K562 (cell line): ENCODE measurements around the gene CCNJL. TPM values are rescaled to one million over a fixed set of nuclear protein-coding genes. Genes with fewer than 3 reads are reported as not detected.

Source experiments
- ATAC-seq: fragments of 200-7000 bp; cut with Tn5 transposase; 3 replicates; pipeline ENCODE4 v1.9.1; 2020; ENCODE audit warnings: moderate library complexity
- BruUV-seq: library from RNA; stranded (reverse); fragments of 400-500 nt; replicated peaks from 2 replicates; lab custom pipeline; 2021; lab: Mats Ljungman, UMichigan
- CTCF ChIA-PET: fragments of 300-600 bp; formaldehyde crosslinking; extraction: SDS; loops from one replicate; lab custom pipeline; 2021; ENCODE audit warnings: low intra/inter-chr PET ratio; lab: Yijun Ruan, JAX
- POLR2A ChIA-PET: fragments of 300-600, 350-650 bp; sonication (Branson Sonifier 250); formaldehyde crosslinking; extraction: SDS; loops from one replicate; lab custom pipeline; 2021; ENCODE audit warnings: antibody characterized with exemption, inconsistent platforms; lab: Yijun Ruan, JAX
- DNase-seq, 4 experiments: peaks; one replicate each; pipeline versions ENCODE4 v3.0.0 to v3.0.0-alpha.2; 2011 to 2018; ENCODE audit warnings: low spot score in 3 of 4, mixed read lengths in 3 of 4; ENCODE audit errors: extremely low read depth in 1 of 4
- FAIRE-seq: peaks from 2 replicates; lab custom pipeline; 2011; peaks lifted over from hg19 to GRCh38; lab: Jason Lieb, UNC
- H2AFZ ChIP-seq: 2 replicates; pipeline ENCODE4 v1.6.0; 2011; ENCODE audit warnings: low read depth, low read length, control low read depth, inconsistent platforms
- H3K27ac ChIP-seq: fragments of 200-600 bp; 3 replicates; pipeline ENCODE4 v1.8.0; 2011; ENCODE audit warnings: low read depth, mild to moderate bottlenecking, control low read depth, inconsistent platforms, low read length, moderate library complexity, mixed read lengths; ENCODE audit errors: extremely low read depth
- H3K27me3 ChIP-seq, 2 experiments: fragments of 300-600 bp in 1 of 2; 2 replicates in 1 of 2; 3 replicates in 1 of 2; pipeline versions ENCODE4 v1.6.0 to v1.8.0; 2011; ENCODE audit warnings: inconsistent platforms in 2 of 2, low read length in 2 of 2, mild to moderate bottlenecking in 1 of 2, mixed read lengths in 1 of 2, moderate library complexity in 1 of 2; ENCODE audit not compliant: control insufficient read depth in 2 of 2, insufficient read depth in 2 of 2
- H3K36me3 ChIP-seq: fragments of 300-600 bp; 3 replicates; pipeline ENCODE4 v1.8.0; 2011; ENCODE audit warnings: mild to moderate bottlenecking, low read length, inconsistent platforms; ENCODE audit not compliant: control insufficient read depth, insufficient read depth
- H3K4me1 ChIP-seq, 2 experiments: fragments of 200-600 bp in 1 of 2; replicated peaks in 1 of 2; 2 replicates in 1 of 2; 3 replicates in 1 of 2; pipeline versions ENCODE4 v1.5.1 to v1.8.0; 2011; ENCODE audit warnings: inconsistent platforms in 2 of 2, low read length in 2 of 2, mild to moderate bottlenecking in 1 of 2, mixed read lengths in 1 of 2, moderate library complexity in 1 of 2; ENCODE audit not compliant: control insufficient read depth in 2 of 2, insufficient read depth in 2 of 2
- H3K4me2 ChIP-seq: 2 replicates; pipeline ENCODE4 v1.6.1; 2011; ENCODE audit warnings: low read length, control low read depth, inconsistent platforms, mixed read lengths; ENCODE audit not compliant: insufficient read depth
- H3K4me3 ChIP-seq: fragments of 200-600 bp; sonication (generic), shearing (Covaris generic); 2 replicates; pipeline ENCODE4 v1.5.1; 2016; ENCODE audit warnings: control low read depth, inconsistent platforms
- H3K79me2 ChIP-seq: fragments of 200-600 bp; 3 replicates; pipeline ENCODE4 v1.8.0; 2011; ENCODE audit warnings: low read length, inconsistent platforms; ENCODE audit not compliant: control insufficient read depth, insufficient read depth
- H3K9ac ChIP-seq, 2 experiments: 2 replicates each; pipeline versions ENCODE4 v1.6.0 to v1.6.1; 2011; ENCODE audit warnings: low read depth in 2 of 2, low read length in 2 of 2, control low read depth in 1 of 2, inconsistent platforms in 1 of 2, mild to moderate bottlenecking in 1 of 2, mixed read lengths in 1 of 2; ENCODE audit not compliant: insufficient read depth in 1 of 2
- H3K9me1 ChIP-seq: one replicate; pipeline ENCODE4 v1.6.0; 2011; ENCODE audit warnings: inconsistent platforms, mild to moderate bottlenecking, low read length, moderate library complexity; ENCODE audit not compliant: control insufficient read depth, insufficient read depth
- H3K9me3 ChIP-seq: replicated peaks from 2 replicates; pipeline ENCODE4 v1.5.1; 2011; ENCODE audit warnings: low read depth, low read length, inconsistent platforms; ENCODE audit not compliant: control insufficient read depth, insufficient read depth
- H4K20me1 ChIP-seq: replicated peaks from 2 replicates; pipeline ENCODE4 v1.6.1; 2011; ENCODE audit warnings: low read length, inconsistent platforms, mixed read lengths; ENCODE audit not compliant: control insufficient read depth, insufficient read depth
- CBX2 ChIP-seq: fragments of 200-600 bp; sonication (generic); IDR thresholded peaks from one replicate; pipeline ENCODE4 v1.6.1; 2012; ENCODE audit warnings: mild to moderate bottlenecking, low read length, inconsistent platforms; ENCODE audit not compliant: insufficient read depth, poor library complexity, severe bottlenecking
- CBX8 ChIP-seq: fragments of 200-600 bp; sonication (generic); IDR thresholded peaks from 2 replicates; pipeline ENCODE4 v1.6.1; 2012; ENCODE audit warnings: borderline replicate concordance, mixed run types, low read depth, mild to moderate bottlenecking, moderate library complexity, mixed read lengths, low read length, control low read depth, inconsistent platforms; ENCODE audit not compliant: poor library complexity, severe bottlenecking; ENCODE audit errors: extremely low read depth
- EZH2 ChIP-seq: IDR thresholded peaks from 2 replicates; pipeline ENCODE4 v1.6.1; 2012; ENCODE audit warnings: low read depth, mild to moderate bottlenecking, inconsistent platforms, low read length, borderline replicate concordance
- HNRNPUL1 ChIP-seq: fragments of 200-400 bp; formaldehyde crosslinking; IDR thresholded peaks from 2 replicates; pipeline ENCODE4 v1.6.1; 2017; ENCODE audit warnings: low read length
- MYNN ChIP-seq, 2 experiments: sonication (generic); formaldehyde crosslinking in 1 of 2; IDR thresholded peaks; 2 replicates each; pipeline versions ENCODE4 v1.5.0 to v1.6.1; 2016 to 2020; ENCODE audit warnings: antibody characterized with exemption in 1 of 2, missing genetic modification reagents in 1 of 2
- WGBS: fragments of 100-300 bp; shearing (Covaris generic); methylation state at CpG from one replicate; pipeline ENCODE4 v1.1.6; 2016; ENCODE audit warnings: low coverage, mixed read lengths; ENCODE audit not compliant: insufficient coverage; ENCODE audit errors: missing lambda C conversion rate; 5-methylcytosine and 5-hydroxymethylcytosine counted together
- in situ Hi-C: fragments of 300-500 bp; cut with MboI; formaldehyde crosslinking; loops from 4 replicates; pipeline ENCODE4 v1.15.0; 2018; ENCODE audit warnings: inconsistent platforms, mixed read lengths
- intact Hi-C: fragments of 100-400 bp; cut with micrococcal nuclease; formaldehyde crosslinking; loops from 2 replicates; pipeline ENCODE4 v1.14.2; 2022
- polyA plus RNA-seq, 8 experiments: library from polyadenylated mRNA; depleted of rRNA in 4 of 8; stranded (reverse) in 5 of 8; unstranded in 3 of 8; fragments of >200 nt; fragmentation: Nextera tagmentation in 2 of 8; fragmentation: Illumina TruSeq in 1 of 8; extraction: Ambion mirVana in 2 of 8; extraction: Trizol in 1 of 8; gene quantifications; 2 replicates each; pipeline versions ENCODE4 v1.2.1 to v1.2.3, GENCODE V29; 2011 to 2014; ENCODE audit warnings: inconsistent platforms in 1 of 8, missing spikeins in 1 of 8
- total RNA-seq, 7 experiments: library from RNA; depleted of rRNA in 6 of 7; stranded (reverse); fragments of >200 nt in 6 of 7; fragmentation: Illumina TruSeq in 2 of 7; extraction: Trizol in 2 of 7; gene quantifications; 2 replicates each; pipeline versions ENCODE4 v1.2.1 to v1.2.3, GENCODE V29; 2011 to 2021; ENCODE audit warnings: low replicate concordance in 1 of 7

Gene CCNJL
- total and polyA plus RNA-seq, 9 of the 15 experiments (the other 6 are each of a cell fraction or from before 2014, with no cell fraction given), result 0.04 TPM; not detected in 8

- H3K27me3 ChIP-seq, result peaks cover 39 to 55% of the 10 kb centered on the region in 2 experiments
- CTCF ChIA-PET, result no interaction called here
- H3K79me2 ChIP-seq, result no peaks in the 10 kb centered on the region
- H4K20me1 ChIP-seq, result no peaks in the 10 kb centered on the region
- in situ Hi-C loops (no loop called here), intact Hi-C loops (no loop called here)
- TF ChIP-seq MYNN (IDR thresholded peaks at IDR 0.05) (no peak), MYNN (CRISPR knock-in tag; IDR thresholded peaks at IDR 0.05) (no peak), HNRNPUL1 (no peak), EZH2 (peak; percentile 29; the same call in 1 of the 2 replicates), CBX2 (peak; percentile 97), CBX8 (peak; percentile 91)
- no peak overlapping the region for H3K9ac ChIP-seq
- no peaks in the 10 kb centered on the region for H3K9me3 ChIP-seq
- POLR2A ChIA-PET, result interaction anchor here (0.6 kb wide), 1 partner anchor 282 kb away, joined by 3 read pairs; no protein-coding TSS in a partner anchor
- FAIRE-seq, result no peak
- H2AFZ ChIP-seq, result no peak overlapping the region
- BruUV-seq, result no TSS peak
- no peak overlapping the region for H3K4me3 ChIP-seq
- H3K4me2 ChIP-seq, result no peak overlapping the region
- H3K36me3 ChIP-seq, result no peaks in the 10 kb centered on the region
- no peak overlapping the region for H3K27ac ChIP-seq
- 4% methylated on average over 8 of the region's 8 CpGs for WGBS
- H3K9me1 ChIP-seq, result no peaks in the 10 kb centered on the region
- DNase-seq, result no peak
- peaks cover 0 to 14% of the 10 kb centered on the region in 2 experiments; a peak in 2 of 5 replicates for H3K4me1 ChIP-seq
- no peak for ATAC-seq
Observed at GRCh38 chr5:160312960-160313727, 780 bp upstream of the CCNJL start.
